Right hindlimb (tissue), 1 donor: ENCODE data around the gene KCNE5.
"Not testable (repeated sequence)": the region's sequence is repeated elsewhere in the genome, so short reads cannot be mapped to it uniquely, and the experiment has no call there.

Source experiments
- DNase-seq: peaks from one replicate; pipeline ENCODE4 v3.0.0-alpha.2; 2018

The KCNE5 gene, protein sequence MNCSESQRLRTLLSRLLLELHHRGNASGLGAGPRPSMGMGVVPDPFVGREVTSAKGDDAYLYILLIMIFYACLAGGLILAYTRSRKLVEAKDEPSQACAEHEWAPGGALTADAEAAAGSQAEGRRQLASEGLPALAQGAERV

DNA sequence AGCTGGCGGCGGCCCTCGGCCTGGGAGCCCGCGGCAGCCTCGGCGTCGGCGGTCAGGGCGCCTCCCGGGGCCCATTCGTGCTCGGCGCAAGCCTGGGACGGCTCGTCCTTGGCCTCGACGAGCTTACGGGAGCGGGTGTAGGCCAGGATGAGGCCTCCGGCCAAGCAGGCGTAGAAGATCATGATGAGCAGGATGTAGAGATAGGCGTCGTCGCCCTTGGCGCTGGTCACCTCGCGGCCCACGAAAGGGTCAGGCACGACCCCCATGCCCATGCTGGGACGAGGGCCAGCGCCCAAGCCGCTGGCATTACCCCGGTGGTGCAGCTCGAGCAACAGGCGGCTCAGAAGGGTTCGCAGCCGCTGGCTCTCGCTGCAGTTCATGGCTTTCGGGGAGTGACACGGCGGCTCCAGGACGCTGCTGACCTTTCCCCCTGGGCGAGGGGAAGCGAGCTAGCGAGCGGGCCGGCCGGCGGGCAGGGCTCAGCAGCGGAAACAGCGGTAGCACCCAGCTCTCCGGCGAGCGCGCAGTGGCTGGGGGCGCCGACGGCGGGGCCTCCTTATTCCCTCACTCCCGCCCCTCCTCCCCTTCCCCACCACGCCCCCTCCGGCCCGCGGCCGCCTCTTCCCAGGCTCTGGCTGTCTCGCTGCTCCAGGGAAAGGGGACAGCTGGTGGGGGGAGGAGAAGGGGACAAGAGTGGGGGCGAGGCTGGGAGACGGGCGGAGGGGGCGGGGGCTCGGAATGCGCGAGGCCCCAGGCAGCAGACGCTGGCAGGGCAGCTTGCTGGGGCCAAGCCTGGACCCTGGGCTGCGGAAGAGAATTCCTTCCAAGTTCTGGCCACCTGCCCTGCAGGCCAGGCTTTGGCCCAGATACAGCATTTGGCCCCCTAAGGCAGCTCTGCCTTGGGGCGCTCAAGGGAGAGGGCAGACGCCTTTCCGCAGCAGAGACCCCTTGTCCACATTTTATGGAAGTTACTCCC, at the start of gene KCNE5:
Gene KCNE5, minus strand, starts transcription at position 532 of the 976 bp plus-strand sequence. Its CDS starts 152 bp downstream, at position 380.
- peak; percentile 72 for DNase-seq

DNA sequence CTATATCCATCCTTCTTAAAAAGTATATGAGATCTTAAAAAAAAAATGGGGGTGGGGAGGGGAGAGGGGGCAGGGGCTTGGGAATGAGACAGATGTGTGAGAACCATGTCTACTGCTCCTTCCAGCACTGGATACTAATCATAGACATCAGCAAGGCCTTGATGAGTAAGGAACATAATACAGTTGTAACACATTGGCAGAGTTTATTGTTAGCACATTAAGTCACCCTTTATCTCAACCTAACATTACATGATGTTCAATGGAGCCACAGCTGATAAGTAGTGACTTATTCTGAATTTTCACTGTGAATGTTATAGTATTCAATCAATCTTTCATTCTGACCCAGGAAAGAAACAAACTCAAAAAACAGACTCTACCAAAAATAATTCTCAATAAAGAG, 47.3 kb upstream of the KCNE5 start:
- no peak for DNase-seq

DNA sequence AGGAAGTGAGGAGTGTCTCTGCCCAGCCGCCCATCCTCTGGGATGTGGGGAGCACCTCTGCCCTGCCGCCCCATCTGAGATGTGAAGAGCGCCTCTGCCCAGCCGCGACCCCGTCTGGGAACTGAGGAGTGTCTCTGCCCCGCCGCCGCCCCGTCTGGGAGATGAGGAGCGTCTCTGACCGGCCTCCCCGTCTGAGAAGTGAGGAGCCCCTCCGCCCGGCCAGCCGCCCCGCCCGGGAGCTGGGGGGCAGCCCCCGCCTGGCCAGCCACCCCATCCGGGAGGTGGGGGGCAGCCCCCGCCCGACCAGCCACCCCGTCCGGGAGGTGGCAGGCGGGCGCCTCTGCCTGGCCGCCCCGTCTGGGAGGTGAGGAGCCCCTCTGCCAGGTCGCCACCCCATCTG, 46.2 kb upstream of the KCNE5 start:
- not testable (repeated sequence) for DNase-seq

DNA sequence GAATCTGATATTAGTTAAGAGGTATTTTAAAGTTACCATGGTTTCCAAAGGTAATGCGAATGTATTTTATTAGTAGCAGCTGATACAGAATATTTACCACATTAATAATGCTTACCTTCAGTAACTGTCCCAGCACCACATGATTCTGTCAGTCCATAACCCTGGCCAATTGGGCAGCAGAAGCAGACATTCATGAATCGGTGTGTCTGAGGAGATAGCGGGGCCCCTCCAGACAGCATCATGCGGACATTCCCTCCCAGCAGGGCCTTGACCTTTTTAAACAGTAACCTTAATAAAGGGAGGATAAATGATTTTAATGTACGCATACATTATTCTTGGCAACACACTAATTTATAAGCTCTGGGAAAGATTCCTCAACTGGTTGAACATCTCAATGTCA, 43.0 kb upstream of the KCNE5 start:
- DNase-seq, result no peak

DNA sequence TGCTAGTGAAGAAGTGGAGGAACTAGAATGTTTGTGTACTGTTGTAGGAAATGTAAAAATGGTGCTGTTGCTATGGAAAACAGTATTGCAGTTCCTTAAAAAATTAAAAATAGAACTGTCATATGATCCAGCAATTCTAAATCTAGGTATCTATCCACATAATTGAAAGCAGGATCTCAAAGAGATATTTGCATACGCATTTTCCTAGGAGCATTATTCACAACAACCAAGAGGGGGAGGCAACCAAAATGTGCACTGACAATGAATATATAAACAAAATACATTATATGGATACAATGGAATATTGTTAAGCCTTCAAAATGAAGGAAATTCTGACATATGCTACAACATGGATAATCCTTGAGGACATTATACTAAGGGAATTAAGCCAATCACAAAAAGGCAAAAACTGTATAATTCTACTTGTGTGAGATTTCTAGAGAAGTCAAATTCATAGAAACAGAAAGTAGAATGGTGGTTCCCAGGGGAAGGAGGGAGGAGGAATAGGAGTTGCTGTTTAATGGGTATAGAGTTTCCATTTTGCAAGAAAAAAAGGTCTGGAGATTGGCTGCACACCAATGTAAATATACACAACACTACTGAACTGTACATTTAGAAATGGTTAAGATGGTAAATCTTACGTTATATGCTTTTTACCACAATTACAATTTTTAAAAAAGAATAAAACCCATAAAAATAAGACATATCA, 35.6 kb upstream of the KCNE5 start:
- no peak for DNase-seq

DNA sequence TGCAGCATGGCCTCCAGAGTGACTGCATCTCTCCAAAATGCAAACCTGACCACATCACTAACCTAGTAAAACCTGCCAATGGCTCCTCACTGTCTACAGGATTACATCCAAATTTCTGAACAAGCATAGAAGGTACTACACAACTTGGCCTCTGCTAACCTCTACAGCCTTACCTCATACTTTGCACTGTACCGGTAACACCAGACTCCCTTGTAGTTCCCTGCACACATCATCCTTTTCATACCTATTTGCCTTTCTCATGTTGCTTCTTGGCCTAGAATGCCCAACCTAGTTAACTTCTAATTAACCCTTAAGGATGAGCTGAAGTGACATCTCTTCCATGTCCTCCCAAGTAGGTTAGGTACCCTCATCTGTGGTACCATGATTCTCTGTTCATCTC, 33.4 kb upstream of the KCNE5 start:
- no peak for DNase-seq

DNA sequence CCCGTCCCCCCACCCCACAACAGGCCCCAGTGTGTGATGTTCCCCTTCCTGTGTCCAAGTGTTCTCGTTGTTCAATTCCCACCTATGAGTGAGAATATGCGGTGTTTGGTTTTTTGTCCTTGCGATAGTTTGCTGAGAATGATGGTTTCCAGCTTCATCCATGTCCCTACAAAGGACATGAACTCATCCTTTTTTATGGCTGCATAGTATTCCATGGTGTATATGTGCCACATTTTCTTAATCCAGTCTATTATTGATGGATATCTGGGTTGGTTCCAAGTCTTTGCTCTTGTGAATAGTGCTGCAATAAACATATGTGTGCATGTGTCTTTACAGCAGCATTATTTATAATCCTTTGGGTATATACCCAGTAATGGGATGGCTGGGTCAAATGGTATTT, 32.4 kb upstream of the KCNE5 start:
- DNase-seq, result not testable (repeated sequence)

DNA sequence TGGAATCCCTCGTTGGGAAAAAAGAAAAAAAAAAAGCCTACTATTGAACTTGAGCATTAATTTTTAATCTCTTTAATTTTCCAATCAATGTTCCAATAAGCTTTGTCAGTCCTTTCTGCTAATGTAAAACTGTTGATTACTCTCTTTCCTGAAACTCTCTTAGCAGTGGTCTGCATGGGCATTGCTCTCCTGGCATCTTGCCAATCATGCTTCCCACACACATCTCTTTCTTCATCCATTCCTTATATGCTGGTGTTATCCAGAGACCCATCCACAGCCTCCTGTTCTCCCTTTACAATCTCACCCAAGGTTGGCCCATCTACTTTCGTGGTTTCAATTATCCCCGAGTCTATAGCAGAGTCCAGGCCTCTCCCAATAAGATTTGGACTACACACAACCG, 31.8 kb upstream of the KCNE5 start:
- DNase-seq, result no peak

DNA sequence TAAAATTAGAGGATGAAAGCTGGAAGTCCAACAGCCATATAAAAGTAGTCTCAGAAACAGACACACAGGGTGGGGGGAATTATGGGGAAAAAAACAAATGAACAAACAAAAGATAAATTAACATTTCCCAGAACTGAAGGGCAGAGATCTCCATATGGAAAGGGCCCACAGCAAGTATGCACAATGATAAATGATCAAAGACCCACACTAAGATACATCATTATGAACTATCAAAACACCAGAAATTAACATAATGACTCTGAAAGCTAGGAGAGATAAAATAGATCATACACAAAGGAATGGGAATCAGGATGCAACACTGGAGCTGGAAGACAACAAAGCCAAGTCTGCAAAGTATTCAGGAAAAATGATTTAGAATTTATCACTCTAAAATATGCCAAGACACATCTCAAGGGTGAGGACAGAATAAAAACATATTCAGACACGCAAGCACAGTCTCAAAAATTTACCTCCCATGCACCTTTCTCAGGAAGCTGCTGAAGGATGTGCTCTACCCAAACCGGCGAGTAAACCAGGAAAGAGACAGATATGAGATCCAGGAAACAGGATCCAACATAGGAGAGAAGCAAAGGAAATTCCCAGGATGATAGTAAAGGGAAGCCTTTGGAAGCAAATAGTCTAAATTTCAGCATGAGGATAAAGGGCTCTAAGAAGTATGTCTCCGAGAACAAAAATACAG, 30.7 kb upstream of the KCNE5 start:
- DNase-seq, result no peak

DNA sequence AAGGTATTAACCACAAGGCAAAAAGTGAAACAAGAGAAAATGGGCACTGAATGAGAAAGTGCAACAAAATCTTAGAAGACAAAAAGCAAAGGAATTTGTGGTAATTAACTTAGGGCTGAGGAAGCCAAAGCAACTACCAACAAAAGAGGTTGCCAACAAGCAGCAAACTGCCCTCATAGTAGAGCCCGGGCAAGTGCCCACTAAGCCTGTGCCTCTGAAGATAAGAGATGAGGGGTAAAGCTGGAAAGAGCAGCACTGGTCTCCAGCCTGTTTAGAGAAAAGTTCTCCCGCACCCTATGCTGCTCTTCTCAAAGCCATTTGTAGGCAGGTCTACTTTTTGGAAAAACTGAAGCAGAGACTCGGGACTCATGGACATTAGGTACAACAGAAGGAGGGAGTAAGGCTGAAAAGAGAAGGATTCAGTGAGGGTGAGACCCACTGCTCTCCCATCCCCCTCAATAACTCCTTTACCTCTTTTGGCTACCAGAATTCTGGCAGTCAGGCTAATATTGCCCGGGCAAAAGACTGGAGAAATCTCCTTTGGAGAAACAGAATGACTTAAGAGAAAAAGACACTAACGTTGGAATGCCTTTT, 29.6 kb upstream of the KCNE5 start:
- no peak for DNase-seq

DNA sequence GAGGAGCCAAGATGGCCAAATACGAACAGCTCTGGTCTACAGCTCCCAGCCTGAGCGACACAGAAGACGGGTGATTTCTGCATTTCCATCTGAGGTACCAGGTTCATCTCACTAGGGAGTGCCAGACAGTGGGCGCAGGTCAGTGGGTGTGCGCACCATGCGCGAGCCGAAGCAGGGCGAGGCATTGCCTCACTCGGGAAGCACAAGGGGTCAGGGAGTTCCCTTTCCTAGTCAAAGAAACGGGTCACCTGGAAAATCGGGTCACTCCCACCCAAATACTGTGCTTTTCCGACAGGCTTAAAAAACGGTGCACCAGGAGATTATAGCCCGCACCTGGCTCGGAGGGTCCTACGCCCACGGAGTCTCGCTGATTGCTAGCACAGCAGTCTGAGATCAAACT, 19.7 kb upstream of the KCNE5 start:
- not testable (repeated sequence) for DNase-seq

DNA sequence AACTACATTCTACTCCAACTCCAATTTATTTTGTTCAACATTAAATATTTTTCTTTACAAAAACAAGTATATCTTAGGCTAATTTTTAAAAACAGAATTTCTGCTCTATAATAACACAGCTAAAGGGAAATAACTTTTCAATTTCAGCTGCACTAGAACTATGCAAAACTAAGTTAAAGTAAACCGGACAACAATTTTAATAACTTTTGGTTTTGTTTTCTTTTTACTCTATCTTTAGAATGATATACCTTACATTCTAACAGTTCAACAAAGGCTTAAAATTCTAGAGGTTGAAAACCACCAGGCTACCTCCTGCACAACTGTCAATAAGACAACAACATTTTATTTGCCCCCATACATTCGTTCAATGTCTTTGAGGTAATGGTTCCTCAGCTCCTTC, 18.7 kb upstream of the KCNE5 start:
- no peak for DNase-seq

DNA sequence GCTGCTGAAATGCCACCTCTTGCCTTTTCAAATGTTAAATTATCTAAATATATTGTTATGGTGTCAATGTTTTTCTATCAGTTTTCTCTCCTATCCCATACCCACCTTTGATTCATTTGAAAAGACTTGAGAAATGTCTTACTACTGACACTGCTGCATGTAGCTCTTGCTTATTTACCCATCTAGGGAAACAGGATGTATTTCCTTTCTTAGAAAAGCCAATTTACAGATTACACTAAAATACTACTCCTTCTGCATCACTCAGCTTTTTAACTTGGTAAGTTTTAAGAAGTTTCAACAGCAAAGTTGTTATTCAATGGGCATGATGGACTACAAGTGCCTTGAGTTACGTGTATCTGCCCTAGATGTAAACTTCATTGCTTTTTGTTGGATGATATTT, 13.2 kb upstream of the KCNE5 start:
- no peak for DNase-seq

DNA sequence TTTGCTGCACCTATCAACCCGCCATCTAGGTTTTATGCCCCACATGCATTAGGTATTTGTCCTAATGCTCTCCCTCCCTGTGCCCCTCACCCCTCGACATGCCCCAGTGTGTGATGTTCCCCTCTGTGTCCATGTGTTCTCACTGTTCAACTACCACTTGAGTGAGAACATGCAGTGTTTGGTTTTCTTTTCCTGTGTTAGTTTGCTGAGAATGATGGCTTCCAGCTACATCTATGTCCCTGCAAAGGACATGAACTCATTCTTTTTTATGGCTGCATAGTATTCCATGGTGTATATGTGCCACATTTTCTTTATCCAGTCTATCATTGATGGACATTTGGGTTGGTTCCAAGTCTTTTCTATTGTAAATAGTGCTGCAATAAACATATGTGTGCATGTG, 12.5 kb upstream of the KCNE5 start:
- DNase-seq, result not testable (repeated sequence)

DNA sequence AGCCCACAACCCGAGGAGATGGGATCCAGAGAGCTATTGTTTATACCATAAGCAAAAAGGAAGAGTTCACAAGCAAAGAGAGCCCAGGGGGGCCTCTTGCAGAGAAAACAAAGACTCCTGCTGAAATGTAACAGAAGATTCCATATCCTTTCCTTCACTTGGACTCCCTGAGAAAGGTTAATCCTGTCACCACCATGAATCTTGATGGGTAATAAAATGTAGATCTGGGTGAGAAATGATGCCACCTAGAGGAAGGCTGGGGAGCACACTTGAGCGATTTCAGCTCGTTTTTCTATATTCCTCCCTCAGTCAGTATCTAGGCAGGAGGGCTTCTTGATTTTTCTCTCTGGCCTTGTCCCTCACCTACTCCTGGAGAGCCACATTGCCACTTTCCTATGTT, 10.2 kb upstream of the KCNE5 start:
- no peak for DNase-seq

DNA sequence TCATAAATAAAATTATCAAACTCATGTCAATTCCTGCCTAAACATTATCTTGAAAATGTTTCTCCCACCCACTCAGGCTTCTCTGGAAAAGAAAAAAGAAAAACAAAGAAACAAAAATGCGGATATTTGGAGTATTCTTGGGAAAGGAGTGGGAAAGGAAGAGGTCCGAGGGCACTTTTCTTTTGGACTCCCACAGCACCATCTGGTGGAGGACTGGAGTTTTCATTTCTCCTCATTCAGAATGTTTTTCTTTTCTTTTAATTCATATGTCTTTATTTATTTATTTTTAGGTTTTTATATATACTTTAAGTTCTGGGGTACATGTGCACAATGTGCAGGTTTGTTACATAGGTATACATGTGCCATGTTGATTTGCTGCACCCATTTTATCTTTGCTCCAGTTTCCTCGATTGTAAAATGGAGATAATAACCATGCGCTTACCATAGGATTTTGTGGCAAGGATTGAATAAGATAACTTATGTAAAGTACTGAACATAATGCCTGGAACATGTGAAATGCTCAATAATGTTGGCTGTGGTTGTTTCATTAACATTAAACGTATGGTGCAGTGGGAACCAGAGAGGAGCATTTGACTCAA, 8.0 kb upstream of the KCNE5 start:
- DNase-seq, result peak; percentile 32

DNA sequence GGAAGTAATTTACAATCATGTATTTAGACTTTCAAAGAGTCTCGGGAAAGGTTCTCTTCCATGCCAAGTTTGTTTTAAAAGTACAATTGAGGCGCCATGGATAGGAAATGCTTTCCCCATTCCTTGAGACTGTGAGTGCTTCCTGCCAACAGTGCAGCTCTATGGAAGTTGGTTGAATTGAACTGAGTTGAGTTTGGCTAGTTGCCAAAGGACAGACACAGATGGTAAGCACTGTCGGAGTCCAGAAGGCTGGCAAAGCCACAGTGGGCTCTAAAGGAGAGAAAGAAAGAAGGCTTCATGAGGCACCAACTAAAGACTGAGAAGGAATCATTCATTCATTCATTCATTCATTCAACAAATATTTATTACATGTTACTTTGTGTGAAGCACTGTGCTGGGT, 4.3 kb upstream of the KCNE5 start:
- DNase-seq, result peak; percentile 20

DNA sequence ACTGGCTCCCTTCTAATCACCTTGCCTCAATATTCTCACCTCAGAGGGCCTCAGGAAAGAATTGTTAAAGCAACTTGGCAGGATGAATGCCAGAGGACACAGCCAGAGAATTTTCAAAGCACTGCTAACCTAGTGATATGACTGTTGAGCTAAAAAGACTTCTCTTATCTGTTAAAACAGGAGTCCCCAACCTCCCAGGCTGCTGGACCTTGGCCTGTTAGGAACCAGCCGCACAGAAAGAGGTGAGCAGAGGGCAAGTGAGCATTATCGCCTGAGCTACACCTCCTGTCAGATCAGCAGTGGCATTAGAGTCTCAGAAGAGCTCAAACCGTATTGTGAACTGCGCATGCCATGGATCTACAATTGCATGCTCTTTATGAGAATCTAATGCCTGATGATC, 1.7 kb upstream of the KCNE5 start:
- no peak for DNase-seq

DNA sequence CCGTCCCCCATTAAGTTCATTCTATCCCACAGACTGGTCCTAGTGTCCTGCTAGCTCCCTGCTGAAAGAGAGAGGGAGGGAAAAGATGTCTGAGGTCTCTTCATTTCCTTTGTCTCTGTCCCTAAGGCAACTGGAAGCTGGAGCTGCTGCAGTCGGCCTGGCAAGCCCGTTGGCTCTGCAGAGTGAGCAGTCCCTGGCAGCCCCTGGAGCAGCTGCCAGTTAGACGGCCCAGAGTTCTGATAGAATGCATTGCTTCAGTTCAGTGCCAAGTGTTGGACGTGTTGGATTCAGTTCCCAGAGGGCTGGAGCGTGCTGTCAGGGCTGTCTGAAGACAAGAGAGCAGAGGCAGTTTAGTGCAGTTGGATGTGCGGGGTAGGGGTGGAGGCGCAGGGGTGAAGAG, 975 bp downstream of the KCNE5 start:
- DNase-seq, result peak; percentile 54

DNA sequence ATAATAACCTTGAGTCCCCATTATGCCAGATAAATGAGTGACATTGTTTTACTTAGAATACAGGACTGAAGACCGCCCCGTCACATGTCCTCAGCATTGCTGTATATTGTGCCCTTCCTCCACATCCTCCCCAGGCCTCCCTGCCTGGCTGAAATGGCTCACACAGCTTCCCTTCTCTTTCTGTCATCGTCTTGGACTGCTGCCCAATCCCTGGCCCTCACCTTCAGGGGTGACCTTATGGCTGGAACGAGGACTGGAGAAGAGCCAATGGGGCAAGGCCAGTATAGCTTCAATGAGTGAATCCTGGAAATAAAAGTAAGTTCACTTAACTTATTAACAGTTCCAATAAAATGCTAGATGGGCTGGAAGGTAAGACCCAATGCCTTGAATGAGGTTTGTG, 2.7 kb downstream of the KCNE5 start:
- DNase-seq, result no peak

DNA sequence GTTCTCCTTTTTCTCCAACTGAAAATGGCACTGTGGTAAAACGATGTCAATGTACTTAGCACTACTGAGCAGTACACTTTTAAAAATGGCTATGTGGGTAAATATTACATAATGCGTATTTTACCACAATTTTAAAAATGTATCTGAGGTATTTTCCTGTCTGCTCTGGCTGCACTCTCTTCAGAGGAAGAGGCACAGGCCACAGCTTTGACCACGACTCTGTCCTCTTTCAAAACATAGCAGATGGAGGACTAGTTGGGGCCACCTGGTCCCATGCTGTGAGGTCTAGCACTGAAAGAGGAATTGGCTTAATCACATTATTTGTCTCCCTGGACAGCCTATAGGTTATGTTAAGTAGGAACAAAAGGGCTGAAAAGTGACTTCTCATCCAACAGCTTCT, 5.2 kb downstream of the KCNE5 start:
- DNase-seq, result no peak

DNA sequence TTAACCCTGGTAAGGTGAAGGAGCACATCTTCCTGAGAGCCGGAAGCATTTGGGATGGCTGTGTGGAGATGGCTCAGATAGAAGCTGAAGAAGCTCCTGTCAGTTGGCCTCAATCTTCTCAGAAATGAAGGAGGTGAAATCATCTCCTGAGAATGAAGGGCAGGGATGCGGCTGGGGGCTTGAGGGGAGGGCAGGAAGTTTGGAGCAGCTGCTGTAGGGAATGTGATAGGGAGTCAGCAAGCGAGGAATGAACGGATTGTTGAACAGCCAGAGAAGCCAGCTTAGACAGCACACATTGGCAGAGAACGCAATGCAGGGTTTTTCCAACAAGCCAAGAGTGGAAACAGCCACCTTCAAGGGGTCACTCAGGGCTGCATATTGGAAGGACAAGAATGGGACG, 10.0 kb downstream of the KCNE5 start:
- no peak for DNase-seq
